Measurements from ENCODE around the gene CCDC92B.

The CCDC92B gene

DNA sequence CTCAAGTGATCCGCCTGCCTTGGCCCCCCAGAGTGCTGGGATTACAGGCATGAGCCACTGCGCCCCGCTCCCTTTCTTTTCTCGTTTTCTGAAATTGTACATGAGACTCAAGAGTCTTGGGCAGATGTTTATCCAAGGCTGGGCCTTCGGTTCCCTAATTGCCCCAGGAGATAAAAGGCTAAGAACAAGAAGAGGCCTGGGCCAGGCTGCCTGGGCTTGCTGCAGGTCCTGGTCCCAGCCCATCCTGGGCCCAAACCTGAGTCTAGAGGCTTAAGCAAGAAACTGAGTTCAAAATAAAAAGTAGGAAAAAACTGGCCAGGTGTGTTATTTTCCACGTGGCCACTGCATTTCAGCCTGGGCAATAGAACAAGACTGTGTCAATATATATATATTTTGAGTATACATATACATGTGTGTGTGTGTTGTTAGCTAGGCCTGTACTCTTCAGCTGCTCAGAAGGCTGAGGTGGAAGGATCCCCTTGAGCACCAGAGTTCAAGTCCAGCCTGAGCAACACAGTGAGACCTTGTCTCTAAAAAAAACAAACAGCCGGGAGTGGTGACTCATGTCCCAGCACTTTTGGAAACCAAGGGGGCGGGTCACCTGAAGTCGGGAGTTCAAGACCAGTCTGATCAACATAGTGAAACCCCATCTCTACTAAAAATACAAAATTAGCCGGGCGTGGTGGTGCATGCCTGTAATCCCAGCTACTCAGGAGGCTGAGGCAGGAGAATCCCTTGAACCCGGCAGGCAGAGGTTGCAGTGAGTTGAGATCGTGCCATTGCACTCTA is 31.1 kb downstream of the CCDC92B start:
- no peak for DNase-seq

DNA sequence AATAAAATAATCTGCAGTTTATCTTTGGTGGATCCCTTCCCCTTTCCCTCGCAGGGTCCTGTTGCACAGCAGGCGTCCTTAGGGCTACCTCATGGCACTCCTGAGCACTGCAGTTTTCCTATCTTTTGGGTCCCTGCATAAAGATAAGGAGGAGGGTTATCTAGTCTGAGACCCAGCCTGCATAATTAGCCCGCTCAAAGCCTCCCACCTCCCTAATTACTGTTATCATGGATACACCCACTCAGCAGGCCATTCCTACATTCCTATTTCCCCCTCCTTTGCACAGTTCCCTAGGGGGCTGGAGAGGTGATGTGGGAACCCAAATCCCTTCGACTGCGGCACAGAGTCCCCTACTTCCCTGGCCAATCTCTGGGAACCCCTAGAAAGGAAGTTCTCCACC is 32.8 kb downstream of the CCDC92B start:
- DNase-seq = no peak

DNA sequence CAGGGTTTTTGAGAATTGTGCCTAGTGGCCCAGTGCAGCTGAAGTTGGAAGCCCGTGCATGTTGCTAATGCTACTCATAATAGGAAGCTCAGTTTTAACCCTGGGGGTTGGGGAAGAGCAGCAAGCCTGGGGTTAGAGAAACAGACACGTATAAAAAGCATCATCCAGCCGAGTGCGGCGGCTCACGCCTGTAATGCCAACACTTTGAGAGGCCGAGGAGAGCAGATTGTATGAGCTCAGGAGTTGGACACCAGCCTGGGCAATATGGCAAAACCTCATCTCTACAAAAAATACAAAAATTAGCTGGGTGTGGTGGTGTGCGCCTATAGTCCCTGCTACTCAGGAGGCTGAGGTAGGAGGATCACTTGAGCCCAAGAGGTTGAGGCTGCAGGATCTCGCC is 35.6 kb downstream of the CCDC92B start:
- DNase-seq = no peak

DNA sequence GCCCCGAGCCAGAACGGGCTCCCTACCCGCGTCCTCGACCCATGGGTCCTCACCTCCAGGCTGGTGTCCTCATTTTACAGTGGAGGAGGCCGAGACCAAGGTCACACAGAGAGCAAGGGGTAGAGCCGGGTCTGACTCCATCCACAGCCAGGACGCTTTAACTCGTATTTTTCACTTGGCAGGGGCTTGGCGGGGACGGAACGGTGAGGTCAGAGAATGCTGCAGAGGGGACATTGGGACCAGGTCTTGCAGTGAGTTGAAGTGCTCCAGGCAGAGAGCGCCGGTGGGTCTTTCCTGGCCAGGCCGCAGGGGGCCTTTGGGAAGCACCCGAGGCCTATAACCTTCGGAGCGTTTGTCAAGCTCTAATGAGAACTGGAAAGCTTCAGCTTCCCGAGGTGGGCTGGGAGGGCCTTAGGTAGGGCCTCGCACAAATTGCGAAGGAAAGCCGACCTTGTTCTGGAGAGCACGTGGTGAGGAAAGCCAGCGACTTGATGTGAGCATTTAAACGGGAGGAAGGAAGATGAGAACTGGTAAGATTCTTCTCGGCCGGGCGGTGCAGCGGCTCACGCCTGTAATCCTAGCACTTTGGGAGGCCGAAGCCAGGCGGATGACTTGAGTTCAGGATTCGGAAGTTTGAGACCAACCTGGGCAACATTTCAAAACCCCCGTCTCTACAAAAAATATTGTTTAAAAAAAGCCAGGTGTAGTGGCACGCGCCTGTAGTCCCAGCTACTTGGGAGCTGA is 37.0 kb downstream of the CCDC92B start:
- no peak for DNase-seq

DNA sequence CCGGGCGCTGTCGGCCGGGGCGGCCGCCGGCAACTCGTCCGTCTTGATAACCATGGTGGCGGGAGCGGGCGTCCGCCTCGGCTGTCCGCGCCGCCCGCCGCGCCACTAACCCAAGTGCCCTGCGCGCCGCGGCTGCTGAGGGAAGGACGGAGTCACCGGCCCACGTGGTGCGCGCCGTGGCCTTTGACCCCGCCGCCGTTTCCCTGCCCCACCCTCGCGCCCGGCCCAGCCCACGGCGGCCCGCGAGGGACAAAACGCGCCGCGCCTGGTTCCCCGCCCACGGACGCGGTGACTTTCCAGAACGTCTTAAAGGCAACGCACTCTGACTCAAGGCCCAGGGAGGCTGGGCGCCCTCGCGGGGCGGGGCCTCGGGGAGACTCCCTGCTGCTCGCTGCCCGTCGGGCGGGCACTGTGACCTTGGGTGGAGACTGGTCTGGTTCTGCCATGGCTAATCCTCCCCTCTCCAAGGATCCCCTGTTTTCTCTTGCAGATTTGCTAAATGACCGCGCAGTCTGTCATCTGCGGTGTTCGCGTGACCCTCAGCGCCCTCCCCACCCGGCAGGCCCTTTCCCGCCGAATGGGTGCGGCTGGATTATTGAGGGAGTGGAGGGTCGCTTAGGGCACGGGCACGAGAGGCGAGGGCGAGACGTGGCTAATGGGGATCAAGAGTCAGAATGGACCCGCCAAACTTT is 37.7 kb downstream of the CCDC92B start, which contains the start of gene CLUH:
TSS of gene CLUH (minus strand) at position 157 of the 692 bp plus-strand sequence. CDS start at position 54, 103 bp downstream.
- DNase-seq = peak; percentile 95

DNA sequence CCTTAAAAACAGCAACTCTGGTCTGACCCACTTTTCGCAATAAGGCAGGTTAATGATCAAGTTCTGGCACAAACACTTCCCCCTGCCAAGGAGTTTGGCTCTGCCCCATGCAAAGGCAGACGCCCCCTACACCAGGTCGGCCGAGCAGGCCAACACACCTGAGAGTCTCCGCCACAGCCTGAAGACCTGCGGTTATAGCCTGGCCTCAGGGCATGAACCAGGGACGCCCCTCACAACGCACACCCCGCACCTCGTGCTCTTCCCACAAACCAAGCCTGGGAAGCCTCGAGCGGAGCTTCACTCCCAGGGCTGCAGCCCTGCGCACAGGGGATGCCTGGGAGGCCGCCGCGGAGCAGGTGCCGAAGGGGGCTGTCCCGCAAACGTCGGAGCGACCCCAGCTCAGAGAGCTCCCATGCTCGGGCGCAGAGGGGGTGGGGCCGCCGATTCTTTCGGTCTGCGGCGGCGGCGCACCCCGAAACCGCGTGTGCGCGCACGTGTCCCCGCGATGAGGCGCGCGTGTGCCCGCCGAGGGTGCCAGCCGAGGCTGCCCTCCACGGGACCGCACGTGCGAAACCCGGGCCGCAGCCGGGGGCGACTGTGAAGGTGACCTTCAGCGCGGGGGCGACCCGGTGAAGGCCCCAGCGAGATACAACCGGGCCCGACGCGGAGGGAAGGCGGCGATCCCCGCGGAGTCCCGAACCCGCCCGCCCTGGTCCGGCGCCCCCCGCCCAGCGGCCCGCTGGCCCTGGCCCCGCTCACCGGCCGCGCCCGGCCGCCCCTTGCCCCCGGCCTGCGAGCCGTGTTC is 38.4 kb downstream of the CCDC92B start:
- DNase-seq = no peak

DNA sequence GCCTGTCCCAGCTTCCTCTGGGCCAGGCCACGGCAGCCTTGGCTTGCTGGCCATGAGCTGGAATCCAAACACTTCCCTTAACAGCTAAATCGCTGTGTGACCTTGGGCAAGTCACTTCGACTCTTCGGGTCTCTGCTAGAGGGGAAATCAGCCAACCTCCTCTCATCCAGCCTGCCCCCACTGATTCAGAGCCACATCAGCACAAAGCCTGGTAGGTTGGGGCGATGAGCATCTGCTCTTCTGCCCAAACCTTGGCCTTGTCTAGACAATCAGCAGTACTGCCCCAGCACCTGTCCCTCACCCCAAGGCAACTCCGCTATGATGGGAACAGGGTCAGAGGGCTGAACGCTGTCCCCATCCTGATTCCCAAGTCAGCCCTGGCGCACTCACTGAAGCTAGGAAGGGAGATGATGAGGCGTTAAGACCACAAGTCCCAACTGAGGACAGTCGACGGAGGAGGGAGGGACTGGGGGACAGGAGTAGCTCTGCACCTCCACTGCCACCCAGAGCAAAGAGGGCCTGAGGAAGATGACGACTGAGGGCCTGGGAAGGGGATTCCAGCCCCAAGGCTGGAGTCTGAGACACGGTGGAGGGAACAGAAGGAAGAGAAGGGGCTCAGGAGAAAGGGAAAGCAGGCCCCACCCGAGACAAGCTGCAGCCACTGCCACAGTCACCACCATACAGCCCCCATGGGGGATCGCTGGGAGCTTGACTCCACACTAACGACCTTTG is 39.2 kb downstream of the CCDC92B start:
- no peak for DNase-seq

DNA sequence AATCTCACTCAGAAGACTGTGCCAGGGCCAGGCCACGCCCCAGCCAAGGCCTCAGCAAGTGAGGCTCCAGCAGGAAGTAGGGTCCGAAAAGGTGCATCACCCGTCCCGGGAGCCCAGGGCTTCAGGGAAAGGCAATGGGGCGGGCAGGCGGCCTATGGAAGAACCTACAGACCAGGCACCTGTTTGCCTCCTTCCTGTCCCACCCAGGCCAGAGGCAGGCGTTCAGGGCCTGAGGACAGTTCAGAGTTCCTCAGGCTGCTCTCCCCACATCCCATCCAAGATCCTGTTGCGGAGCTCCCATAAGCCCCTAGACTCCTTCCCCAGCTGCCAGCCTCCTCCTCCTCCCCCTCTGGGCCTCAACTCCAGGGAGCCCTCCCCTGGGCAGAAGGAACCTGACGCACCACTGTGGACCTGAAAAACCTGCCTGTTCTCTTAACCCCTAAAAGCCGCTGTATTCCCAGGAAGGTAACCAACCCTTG is 40.2 kb downstream of the CCDC92B start:
- no peak for DNase-seq

DNA sequence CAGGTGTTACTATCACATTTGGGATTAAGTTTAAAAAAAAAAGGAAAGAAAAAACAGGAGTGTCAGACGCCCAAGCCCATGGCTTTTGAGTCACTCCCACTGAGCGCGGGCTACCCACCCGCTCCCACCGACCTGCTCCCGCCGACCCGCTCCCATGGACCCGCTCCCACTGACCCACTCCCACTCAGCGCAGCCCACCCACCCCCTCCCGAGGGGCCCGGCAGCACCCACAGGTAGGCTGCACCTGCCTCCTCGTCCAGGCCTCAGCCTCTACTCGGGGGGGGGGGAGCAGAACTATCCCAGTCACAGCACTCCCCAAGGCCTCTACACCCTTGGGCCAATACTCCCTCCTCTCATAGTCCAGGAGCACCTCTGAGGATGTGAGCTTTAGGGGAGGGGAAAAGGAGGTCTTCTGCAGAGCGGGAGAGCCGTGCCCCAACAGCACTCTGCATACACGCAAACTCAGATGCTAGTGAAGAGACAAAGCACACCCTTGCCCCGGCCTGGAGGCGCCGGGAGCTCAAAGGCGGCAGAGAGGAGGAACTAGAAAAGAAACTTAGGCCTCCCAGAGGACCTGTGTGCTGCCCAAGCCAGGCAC is 40.8 kb downstream of the CCDC92B start:
- no peak for DNase-seq

DNA sequence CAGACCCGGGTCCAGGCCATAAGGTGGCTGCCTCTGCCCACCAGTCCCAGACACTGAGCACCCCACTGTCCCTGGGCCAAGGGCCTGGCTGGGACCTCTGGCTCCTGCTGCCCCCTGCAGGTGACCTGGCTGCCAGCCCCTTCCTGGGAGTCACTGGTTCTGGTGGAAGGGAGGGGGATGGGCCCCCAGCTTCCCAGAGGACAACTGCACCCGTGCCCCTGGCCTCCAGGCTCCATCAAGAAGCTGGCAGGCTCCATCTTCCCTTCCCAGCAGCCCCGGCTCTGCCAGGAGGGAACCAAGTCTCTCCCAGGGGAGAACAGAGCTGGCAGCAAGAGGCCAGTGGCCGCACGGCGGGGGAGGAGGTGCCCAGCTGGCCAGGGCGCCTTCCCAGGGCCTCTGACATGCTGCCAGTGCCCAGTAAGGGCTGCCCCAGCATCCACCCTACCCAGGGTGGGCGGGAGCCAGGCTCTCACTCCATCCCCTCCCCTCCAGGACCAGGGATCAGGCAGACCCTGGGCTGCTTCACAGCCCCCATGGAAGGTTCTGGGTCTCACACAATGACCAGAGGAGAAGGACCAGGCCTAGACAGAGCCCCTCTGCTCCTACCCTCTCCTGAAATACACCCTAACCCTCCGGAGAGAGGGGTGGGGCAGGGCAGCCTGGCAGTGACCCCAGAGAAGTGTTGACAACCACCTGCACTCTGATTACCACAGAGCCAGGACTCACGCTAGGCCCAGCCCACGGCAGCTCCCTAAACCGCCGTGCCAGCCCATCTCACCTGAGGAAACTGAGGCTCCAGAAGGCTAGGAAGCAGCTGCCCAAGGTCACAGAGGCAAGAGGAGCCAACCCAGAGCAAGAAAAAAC is 41.5 kb downstream of the CCDC92B start:
- no peak for DNase-seq

DNA sequence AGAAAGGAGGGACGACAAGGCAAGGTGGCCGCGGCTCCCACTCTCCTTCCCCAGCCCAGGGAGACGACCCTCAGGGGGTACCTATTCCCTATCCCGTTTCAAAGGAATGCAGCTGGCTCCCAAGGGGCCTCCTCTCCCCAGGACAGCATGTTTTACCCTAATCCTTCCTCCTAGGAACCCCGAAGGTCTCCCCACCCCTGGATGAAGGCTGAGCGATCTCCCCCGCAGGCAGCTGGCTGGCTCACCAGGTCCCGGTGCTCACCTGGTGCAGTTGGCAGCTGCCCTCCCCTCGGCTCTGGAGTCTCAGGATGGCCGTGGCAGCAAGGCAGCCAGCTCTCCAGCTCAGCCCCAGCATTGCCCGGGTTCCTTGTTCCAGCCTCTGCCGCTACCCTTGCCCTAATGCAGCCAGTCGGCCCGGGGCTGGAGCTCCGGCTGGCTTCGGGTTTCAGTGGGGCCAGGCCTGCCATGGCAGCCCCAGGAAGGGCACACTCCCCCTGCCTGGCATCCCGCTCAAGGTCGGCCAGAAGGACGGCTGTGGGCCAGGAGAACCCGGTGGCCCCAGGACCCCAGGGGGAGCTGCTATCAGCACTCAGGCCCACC is 42.4 kb downstream of the CCDC92B start:
- DNase-seq = no peak

DNA sequence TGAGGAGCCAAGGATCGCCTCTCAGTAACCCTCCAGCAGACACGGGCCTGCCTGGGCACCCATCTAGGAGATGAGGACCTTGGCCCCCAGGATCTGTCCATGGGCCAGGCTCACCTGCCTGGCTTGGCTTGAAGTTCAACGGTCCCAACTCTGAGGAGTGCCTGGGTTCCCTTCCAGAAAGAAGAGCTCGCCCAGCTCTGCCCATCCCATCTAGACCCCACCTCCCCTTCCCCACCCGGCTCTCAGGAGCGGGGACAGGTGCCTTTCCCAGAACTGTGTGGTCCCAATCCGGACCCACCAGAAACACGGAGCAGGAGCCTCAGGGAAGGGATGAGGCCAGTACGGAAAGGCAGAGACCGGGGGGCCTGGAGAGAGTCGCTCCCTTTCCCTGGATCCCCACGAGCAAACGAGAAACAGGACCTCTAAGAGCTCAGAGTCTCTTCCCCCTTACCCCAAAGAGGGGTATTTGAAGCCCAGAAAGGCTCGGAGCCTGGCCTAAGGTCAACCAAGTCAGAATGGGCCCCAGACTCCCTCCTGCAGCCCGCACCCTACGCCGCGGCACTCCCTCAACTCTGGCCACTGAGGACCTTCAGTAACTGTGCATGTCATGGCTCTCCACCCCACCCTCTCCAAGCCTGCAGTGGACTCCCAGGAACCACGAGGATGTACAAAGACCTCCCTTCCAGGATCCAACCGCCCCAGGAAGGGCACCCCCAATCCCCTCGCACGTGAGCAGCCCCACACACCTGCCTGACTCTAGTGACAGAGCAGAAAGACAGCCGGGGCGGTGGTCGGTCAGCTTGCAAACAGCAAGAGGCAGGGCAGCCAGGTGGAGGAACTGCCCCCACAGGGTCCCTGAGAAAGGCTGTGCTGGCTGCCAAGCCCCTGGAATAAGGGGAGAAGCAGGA is 43.3 kb downstream of the CCDC92B start:
- no peak for DNase-seq

DNA sequence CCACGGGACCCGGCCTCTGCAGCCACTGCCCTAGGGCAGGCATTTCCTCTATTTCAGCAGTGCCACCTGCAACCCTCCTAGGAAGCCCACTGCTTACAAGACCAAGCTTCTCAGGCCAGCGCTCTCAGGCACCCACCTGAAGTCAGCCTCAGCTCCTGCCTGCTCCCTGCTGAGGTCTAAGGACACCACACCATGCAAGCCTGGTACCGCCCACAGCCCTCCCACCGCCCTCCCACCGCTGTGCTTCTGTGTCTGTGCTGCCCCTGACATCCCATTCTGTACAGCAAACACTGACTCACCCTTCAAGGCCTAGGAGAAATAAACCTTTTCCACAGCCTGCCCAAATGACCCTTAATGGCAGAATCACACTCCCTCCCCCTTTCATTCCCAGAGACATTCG is 44.2 kb downstream of the CCDC92B start:
- DNase-seq = no peak

DNA sequence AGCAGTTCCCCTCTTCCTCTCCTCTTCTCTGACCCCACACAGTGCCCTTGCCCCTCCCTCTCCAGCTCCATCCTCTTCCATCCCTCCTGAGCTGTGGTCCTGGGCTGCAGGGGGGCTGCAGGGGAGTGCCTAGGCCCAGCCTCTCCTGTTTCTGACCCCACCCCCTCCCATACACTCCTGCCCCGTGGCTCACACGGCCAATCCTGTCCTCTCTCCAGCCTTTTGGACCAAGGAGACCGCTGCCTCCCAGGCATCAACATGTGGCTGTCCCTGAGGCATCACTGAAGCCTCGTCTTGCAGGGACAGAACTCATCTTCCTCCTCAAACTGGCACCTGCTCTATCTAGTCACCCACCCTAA is 44.6 kb downstream of the CCDC92B start:
- no peak for DNase-seq

DNA sequence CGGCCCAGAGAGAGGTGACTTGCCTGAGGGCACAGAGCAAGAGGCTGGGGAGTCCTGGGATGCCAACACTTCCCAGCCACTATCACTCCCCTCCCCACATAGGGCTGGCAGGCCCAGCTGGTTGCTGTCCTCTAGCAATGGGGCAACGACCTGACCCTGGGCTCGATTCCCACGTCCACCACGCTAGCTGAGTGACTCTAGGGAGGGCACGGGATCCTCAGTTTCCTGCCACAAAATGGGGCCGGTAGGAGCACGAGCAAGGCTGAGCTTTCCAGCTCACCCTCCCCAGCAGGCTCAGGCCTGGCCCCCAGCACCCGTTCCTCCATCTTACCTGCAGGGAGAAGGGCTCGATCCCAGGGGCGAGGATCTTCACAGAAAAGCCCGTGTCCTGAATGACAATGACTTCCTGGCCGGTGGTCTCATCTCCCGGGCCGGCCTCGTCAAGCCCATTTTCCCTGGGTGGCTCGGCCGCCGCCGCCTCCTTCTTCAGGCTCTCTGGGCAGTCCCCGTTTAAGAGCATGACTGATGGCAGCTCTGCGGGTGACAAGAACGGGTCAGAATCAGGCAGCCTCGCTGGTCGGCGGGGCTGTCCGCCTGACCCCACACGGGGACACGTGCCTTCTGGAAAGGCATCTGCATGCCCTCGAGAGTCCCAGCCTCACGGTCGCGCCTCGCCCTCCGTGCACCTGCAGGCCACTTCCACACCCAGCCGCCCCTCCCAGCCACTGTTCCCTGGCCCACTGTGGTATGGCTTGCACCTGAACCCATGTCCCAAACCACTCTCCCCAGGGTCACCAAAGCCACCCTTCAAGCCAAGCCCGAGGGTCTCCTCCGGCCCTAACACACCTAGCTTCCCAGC is 45.2 kb downstream of the CCDC92B start:
- no peak for DNase-seq

DNA sequence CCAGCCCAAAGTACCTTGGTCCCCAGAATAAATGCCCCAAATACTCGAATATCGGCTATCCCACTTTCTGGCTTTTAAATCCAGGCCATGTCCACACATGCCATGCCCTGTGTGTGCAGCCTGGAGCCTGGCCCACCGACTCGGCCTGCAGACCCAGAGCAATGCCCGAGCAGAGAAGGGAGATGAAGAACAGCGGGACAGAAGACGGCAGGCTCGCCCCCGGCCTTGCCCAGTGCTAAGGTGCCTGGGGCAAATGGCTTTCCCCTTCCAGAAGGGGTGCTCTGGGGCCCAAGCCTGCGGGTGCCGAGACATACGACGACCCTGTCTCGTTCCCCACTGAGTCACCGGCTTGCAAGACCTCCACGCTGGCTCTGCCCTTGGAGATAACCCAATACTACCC is 45.8 kb downstream of the CCDC92B start:
- DNase-seq = no peak

DNA sequence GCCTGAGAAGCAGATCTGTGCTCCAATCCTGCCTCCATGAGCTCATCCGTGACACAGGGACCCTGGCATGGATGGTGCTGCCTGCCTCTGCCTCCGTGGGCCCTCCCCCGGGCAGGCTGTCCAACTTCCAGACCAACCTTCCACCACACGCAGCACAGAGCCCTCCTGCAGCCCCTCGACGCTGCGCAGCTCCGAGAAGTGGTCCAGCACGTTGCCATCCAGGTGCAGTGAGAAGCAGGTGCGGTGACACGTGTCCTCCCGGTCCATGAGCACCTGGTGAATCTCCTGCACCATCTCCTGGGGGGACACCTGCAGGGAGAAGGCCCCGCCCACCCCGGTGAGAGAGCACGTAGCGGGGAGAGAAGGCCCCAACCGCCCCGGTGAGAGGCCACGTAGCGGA is 46.3 kb downstream of the CCDC92B start:
- no peak for DNase-seq
